GM03348 (cell line): ENCODE data around the gene ADRA2B.
"Not testable (repeated sequence)": the region's sequence is repeated elsewhere in the genome, so short reads cannot be mapped to it uniquely, and the experiment has no call there.

Source experiments
- DNase-seq: peaks from one replicate; pipeline ENCODE4 v3.0.0; 2012; ENCODE audit warnings: low spot score

ADRA2B gene

DNA sequence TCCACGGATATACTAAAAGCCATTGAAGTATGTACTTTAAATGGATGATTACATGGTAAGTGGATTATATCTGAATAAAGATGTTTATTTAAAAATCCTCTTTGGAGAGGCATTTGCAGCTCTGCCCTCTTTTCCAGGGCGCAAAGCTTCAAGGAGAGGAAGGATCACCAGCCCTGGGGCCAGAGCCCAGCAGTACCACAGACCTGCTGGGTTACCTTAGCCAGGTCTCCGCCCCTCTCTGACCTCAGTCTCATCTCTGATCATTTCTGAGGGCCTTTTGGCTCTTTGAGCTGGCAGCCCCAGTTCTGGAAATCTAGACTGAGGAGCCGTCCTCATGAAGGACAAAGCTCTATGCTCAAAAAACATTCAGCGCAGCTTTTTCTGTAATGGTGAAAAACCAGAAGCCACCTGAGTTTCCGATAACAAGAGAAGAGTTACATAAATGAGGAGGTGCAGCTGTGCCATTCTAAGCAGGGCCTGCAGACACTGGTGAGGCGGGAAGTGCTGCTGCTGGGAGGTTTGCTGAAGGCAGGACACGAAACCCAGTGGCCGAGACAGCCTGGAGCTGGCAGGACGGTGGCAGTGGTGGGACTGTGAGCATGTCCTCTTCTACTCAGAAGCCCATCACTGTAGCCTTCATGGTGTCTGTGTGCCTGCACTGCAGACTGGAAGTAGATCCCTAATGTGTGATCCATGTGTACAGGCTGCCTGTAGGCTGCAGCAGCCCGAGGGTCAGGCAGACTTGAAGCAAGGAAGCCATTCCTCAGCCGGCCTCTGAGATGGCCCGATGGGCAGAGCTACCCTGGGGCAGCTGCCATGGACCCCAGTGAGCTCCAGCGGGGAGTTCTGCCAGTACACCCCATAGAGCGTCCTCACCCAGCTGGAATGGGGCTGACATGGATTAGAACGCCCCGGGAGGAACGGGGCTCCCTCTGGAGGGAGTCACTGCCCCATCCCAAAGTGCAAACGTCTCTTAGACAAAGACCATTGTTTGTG, 27.7 kb downstream of the ADRA2B start:
- DNase-seq = no peak

- no peak for DNase-seq
Measured at GRCh38 chr2:96087130-96087529, 29.2 kb downstream of the ADRA2B start.

DNA sequence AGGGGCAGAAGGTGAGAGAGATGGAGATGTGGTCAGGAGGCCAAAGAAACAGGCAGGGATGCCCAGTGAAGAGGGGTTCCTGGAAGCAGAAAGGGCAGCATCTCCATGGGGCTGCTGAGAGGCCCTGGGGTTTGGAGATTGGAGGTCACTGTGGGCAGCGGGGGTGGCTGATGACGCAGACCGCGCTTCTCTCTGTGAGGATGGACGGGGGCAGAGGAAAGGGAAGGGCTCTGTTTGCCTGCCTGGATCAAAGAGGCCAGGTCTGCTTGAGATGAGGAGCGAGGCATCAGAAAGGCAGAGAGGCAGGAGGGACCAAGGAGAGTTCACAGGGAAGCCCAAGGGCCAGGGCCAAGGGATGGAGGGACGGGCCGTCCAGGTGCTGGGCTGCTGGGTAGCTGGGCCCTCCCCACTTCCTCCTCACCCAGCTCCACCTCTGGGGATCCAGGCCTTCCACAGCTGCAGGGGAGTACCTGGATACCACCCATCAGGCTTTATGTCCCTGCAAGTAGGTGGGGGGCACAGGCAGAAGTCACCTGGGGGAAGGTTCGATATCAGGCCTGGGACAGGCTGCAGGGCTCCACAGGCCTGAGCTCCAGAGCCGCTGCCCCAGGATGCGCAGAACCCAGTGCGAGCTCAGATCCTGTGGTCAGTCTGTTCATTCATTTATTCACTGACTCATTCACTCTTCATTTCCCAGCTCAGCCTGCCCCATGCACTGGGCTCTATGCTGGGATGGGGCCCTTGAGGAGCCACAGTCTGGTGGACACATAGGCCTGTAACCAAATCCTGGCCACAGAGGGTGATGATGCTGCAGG, 30.6 kb downstream of the ADRA2B start:
- no peak for DNase-seq

GRCh38 chr2:96084858-96085518, 31.4 kb downstream of the ADRA2B start:
- DNase-seq = not testable (repeated sequence)

- no peak for DNase-seq
Measured at GRCh38 chr2:96083989-96084857, 32.1 kb downstream of the ADRA2B start.

- DNase-seq = no peak
Measured at GRCh38 chr2:96083064-96083939, 33.1 kb downstream of the ADRA2B start.

- no peak for DNase-seq
Measured at GRCh38 chr2:96082211-96083063, 33.9 kb downstream of the ADRA2B start.

DNA sequence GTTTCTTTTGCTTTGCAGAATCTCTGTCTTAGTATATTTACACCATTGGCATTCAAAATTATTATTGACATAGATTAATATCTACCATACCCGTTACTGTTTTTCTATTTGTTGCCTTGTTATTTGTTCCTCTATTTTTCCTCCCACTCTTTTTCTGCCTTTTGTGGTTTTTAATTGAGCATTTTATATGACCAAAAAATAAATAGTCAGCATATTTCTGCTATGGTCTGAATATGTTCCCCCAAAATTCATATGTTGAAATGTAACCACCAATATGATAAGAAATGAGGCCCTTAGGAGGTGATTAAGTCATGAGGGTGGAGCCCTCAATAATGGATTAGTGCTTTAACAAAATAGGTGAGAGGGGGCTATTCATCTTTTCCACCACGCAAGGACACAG, 35.3 kb downstream of the ADRA2B start:
- DNase-seq = no peak

- no peak for DNase-seq
Measured at GRCh38 chr2:96075199-96075771, 41.1 kb downstream of the ADRA2B start.

DNA sequence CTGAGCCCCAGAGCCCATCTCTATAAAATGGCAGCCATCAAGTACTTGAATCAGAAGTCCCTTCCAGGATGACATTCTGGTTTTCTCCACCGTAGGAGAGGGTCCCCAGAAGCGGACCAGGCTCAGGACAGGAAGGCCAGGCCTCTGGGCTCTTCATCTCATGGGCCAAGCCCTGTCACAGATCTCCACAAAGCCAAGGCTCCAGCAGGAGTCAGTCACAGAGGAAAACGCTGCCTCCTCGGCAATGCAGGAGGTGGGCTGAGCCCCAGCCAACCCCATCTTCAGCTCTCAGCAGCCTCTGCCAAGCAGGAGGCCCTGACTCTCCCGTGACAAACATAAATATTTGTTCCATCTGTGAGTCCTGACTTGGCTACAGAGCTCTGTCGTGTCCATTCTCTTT, 42.2 kb downstream of the ADRA2B start:
- no peak for DNase-seq

- no peak for DNase-seq
Measured at GRCh38 chr2:96073170-96073775, 43.1 kb downstream of the ADRA2B start.

DNA sequence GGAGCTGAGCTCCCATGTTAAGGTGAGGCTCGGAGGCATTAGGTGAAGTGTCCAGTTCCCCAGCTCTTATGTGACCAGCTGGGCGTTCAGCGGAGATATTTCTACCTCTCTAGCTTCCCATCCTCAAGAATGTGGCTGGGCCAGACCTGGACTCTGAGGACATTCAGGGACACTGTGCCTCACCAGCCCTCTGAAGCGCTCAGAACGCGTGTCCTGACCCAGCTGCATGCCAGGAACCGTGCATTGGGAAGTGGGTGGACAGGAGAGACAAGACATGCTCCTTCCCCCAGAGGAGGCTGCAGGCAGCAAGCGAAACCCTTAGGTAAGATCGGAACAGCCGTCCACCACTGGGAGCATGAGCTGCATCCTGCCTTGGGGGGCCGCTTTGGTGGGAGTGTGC, 43.6 kb downstream of the ADRA2B start:
- no peak for DNase-seq

DNA sequence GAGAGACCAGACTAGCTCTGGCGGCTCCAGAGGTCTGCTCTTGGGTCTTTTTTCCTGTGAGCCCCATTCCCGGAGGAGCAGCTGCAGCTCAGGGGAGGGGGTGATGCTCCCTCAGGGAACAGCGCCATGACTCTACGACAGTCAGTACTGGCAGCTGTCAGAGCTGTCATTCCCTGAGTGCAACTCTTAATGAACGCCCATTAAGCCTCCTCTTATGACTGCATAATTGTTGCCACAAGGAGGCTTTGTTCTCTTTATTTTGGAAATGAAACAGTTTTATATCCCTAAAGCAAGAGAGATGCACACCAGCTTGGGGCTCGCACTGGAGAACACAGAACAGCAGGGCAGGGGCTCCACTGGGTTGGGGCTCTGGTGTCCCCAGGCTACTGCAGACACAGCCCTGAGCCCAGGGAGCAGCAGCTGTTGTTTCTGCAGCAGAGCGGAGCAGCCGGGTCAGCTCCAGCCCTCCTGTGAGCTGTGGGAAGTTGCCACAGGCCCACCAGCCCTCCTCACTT, 44.3 kb downstream of the ADRA2B start:
- not testable (repeated sequence) for DNase-seq

GRCh38 chr2:96071087-96071976, 45.0 kb downstream of the ADRA2B start:
- not testable (repeated sequence) for DNase-seq

DNA sequence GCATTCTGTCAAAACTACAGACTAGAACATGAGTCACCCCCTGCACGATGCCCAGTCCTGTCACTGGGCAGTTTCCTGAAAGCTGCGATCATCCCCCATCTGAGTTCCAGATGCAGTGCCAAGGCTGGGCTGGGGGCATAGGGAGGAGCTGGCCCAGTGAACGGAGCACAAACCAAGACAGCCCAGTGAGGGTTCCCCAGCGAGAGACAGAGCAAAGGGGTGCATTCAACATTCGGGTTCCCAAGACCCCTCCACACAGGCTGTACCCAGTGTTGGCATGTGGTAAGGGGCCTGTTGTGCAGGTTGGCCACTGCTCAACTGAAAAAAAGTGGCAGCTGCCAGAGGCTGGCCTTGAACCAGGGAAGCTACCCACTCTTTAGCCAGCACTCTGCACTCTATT, 46.0 kb downstream of the ADRA2B start:
- DNase-seq = not testable (repeated sequence)

GRCh38 chr2:96069878-96070277, 46.5 kb downstream of the ADRA2B start:
- not testable (repeated sequence) for DNase-seq

GRCh38 chr2:96067902-96068581, 48.3 kb downstream of the ADRA2B start:
- DNase-seq = not testable (repeated sequence)
